GM18951 (cell line): Measurements from ENCODE around the gene TMEM101.
"Not testable (repeated sequence)": the region's sequence is repeated elsewhere in the genome, so short reads cannot be mapped to it uniquely, and the experiment has no call there.

Experiments used
- POLR2A ChIP-seq: IDR thresholded peaks from 4 replicates; pipeline ENCODE4 v1.6.1; 2011; ENCODE audit warnings: mild to moderate bottlenecking; ENCODE audit not compliant: insufficient read length, insufficient read depth; ENCODE audit errors: extremely low read depth
- in situ Hi-C: fragments of 300-500 bp; cut with MboI; formaldehyde crosslinking; loops from one replicate; pipeline ENCODE4 v1.12.0; 2022; ENCODE audit warnings: low sequenced_read_pairs, mixed read lengths, inconsistent platforms; ENCODE audit not compliant: unreplicated experiment

The TMEM101 gene

DNA sequence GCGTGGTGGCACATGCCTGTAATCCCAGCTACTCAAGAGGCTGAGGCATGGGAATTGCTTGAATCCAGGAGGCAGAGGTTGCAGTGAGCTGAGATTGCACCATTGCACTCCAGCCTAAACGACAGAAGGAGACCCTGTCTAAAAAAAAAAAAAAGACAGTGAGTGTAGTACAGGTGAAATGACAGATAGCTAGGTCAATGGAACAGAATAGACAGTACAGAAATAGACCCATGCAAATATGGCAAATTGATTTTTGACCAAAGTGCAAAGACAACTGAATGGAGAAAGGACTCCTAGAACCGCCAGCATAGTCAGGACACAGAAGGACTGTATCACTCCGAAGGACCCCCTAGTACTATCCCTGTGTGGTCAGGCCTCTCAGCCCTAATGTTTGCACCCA lies 44.4 kb downstream of the TMEM101 start:
- no peak for TF ChIP-seq POLR2A
- in situ Hi-C loops, result no loop called here

DNA sequence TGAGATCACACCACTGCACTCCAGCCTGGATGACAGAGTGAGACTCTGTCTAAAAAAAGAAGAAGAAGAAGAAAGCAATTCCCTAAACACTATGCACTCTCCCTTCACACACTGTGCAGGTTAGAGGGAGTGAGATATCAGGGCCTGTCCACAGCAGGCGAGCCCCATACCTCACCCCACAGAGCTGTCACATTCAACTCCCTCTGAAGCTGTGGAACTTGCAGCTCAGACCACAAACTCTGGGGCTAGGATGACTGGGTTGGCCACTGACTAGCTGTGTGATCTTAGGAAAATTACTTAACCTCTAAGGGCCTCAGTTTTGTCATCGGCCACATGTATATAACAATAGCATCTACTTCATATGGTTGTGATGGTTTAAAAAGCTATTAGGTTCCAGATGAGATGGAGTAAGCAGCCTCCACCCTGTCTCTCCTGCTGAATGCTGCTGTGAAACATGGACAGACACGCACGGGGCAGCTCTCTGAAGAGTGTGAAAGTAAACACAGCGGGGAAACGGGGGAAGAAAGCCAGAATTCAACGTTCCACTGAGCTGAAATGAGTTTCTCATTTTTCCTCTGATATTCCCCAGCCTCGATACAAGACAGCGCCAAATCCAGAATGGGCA lies 47.4 kb downstream of the TMEM101 start:
- in situ Hi-C loops, result no loop called here
- no peak for TF ChIP-seq POLR2A

DNA sequence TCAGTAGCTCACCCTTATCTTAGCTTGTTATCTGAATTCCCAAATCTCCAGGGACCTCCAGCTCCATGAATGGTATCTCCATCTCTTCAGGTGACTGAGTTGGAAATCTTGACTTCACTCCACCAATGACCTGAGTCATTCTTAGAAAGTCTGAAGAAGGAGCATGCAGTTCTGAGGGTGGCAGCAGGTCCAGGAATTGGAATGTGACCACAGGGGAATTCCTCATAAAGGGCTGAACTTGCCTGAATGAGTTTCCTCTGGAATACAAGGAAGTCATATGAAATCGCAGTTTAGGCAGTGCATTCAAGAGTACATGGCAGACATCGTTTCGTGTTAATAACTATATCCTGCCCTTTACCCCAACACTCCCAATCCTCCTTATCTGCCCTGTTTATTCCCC lies 48.5 kb downstream of the TMEM101 start:
- in situ Hi-C loops, result no loop called here
- TF ChIP-seq POLR2A, result no peak

GRCh38 chr17:43962479-43962878 lies 52.3 kb downstream of the TMEM101 start:
- TF ChIP-seq POLR2A, result no peak
- in situ Hi-C loops, result no loop called here

- TF ChIP-seq POLR2A, result no peak
- in situ Hi-C loops, result no loop called here
Measured at GRCh38 chr17:43961954-43962353, 52.8 kb downstream of the TMEM101 start.

GRCh38 chr17:43961292-43961691 lies 53.5 kb downstream of the TMEM101 start:
- in situ Hi-C loops, result not testable (repeated sequence)
